ENCODE results near the gene NEU1. TPM values are rescaled to one million over a fixed set of nuclear protein-coding genes. Genes with fewer than 3 reads are reported as not detected.
"Not testable (repeated sequence)": the region's sequence is repeated elsewhere in the genome, so short reads cannot be mapped to it uniquely, and the experiment has no call there.

NEU1 gene
- total and polyA plus RNA-seq, 4 donors: 20.3 to 24.6 (median 23.8) TPM

- H3K4me3 ChIP-seq (ENCODE audit: low read length in 2 of 2): peak within 1 kb of the TSS; percentile 42 to 57
- peak within 1 kb of the TSS; percentile 98 to 99 for H3K27ac ChIP-seq (ENCODE audit: low read depth in 1 of 2, low read length in 2 of 2)
- ATAC-seq (ENCODE audit: low FRiP score): peak; percentile 94
- H3K4me1 ChIP-seq (ENCODE audit: control insufficient read depth in 1 of 2, insufficient read depth in 2 of 2, low read length in 2 of 2): peaks cover 0 to 3% of the 10 kb centered on the region in 2 donors
- 0% methylated on average over 50 to 52 of the region's 56 CpGs for WGBS, 2 donors
- H3K36me3 ChIP-seq (ENCODE audit: control insufficient read depth in 1 of 2, insufficient read depth in 2 of 2, low read length in 1 of 2): no peaks in the 10 kb centered on the region
- DNase-seq: peak; percentile 99
- intact Hi-C loops (cut with DNase I): loop anchor here in 1 of 2 donors (1.0 kb wide), 1 partner anchor 98 kb away; the partner anchor contains the start of gene DDAH2
- H3K27me3 ChIP-seq (ENCODE audit: control insufficient read depth in 1 of 2, insufficient read depth in 2 of 2, low read length in 1 of 2): peaks cover 0 to 2% of the 10 kb centered on the region in 2 donors
- H3K9me3 ChIP-seq (ENCODE audit: control insufficient read depth, low read length): no peaks in the 10 kb centered on the region
Observed at GRCh38 chr6:31827286-31828079, 35.1 kb downstream of the NEU1 start, which contains the start of gene HSPA1B. TSS of gene HSPA1B (plus strand) at chr6:31827738. CDS start at chr6:31827951, 213 bp downstream.

- Histone ChIP-seq H3K4me1 (ENCODE audit: control insufficient read depth in 1 of 2, insufficient read depth in 2 of 2, low read length in 2 of 2) (peaks cover 0 to 3% of the 10 kb centered on the region in 2 donors), H3K27me3 (ENCODE audit: control insufficient read depth in 1 of 2, insufficient read depth in 2 of 2, low read length in 1 of 2) (peaks cover 0 to 2% of the 10 kb centered on the region in 2 donors), H3K36me3 (ENCODE audit: control insufficient read depth in 1 of 2, insufficient read depth in 2 of 2, low read length in 1 of 2) (no peaks in the 10 kb centered on the region), H3K4me3 (ENCODE audit: low read length in 2 of 2) (peak overlapping the region in 1 of 2 donors; percentile 12), H3K27ac (ENCODE audit: low read depth in 1 of 2, low read length in 2 of 2) (peak overlapping the region; percentile 95 to 98), H3K9me3 (ENCODE audit: control insufficient read depth, low read length) (no peaks in the 10 kb centered on the region)
- WGBS, 2 donors: 0% methylated on average over 13 of the region's 13 CpGs
- intact Hi-C loops (cut with DNase I): loop anchor here in 1 of 2 donors (1.0 kb wide), 1 partner anchor 98 kb away; the partner anchor contains the start of gene DDAH2
- DNase-seq: peak; percentile 92 to 93
- peak; percentile 76 for ATAC-seq (ENCODE audit: low FRiP score)
Observed at GRCh38 chr6:31826793-31827285, 35.8 kb downstream of the NEU1 start.

GRCh38 chr6:31825553-31825952 lies 37.1 kb downstream of the NEU1 start:
- intact Hi-C loops (cut with DNase I): no loop called here
- Histone ChIP-seq H3K4me3 (ENCODE audit: low read length in 2 of 2) (no peak overlapping the region), H3K36me3 (ENCODE audit: control insufficient read depth in 1 of 2, insufficient read depth in 2 of 2, low read length in 1 of 2) (no peaks in the 10 kb centered on the region), H3K4me1 (ENCODE audit: control insufficient read depth in 1 of 2, insufficient read depth in 2 of 2, low read length in 2 of 2) (no peaks in the 10 kb centered on the region), H3K9me3 (ENCODE audit: control insufficient read depth, low read length) (no peaks in the 10 kb centered on the region), H3K27me3 (ENCODE audit: control insufficient read depth in 1 of 2, insufficient read depth in 2 of 2, low read length in 1 of 2) (peaks cover 0 to 2% of the 10 kb centered on the region in 2 donors), H3K27ac (ENCODE audit: low read depth in 1 of 2, low read length in 2 of 2) (no peak overlapping the region)
- ATAC-seq (ENCODE audit: low FRiP score) (no peak), DNase-seq (no peak)
- 71 to 74% methylated on average over 4 of the region's 4 CpGs for WGBS, 2 donors

GRCh38 chr6:31823592-31824196 lies 38.9 kb downstream of the NEU1 start:
- H3K4me3 ChIP-seq (ENCODE audit: low read length in 2 of 2); H3K9me3 ChIP-seq (ENCODE audit: control insufficient read depth, low read length); intact Hi-C loops (cut with DNase I); H3K27me3 ChIP-seq (ENCODE audit: control insufficient read depth in 1 of 2, insufficient read depth in 2 of 2, low read length in 1 of 2); ATAC-seq (ENCODE audit: low FRiP score); H3K36me3 ChIP-seq (ENCODE audit: control insufficient read depth in 1 of 2, insufficient read depth in 2 of 2, low read length in 1 of 2); H3K4me1 ChIP-seq (ENCODE audit: control insufficient read depth in 1 of 2, insufficient read depth in 2 of 2, low read length in 2 of 2): not testable (repeated sequence)
- WGBS, 2 donors: 93 to 95% methylated on average over 9 of the region's 9 CpGs
- peak in 1 of 2 donors; percentile 17 for DNase-seq
- H3K27ac ChIP-seq (ENCODE audit: low read depth in 1 of 2, low read length in 2 of 2): peak overlapping the region in 1 of 2 donors; percentile 41

- ATAC-seq (ENCODE audit: low FRiP score) (peak; percentile 84), DNase-seq (peak; percentile 91 to 93)
- Histone ChIP-seq H3K27me3 (ENCODE audit: control insufficient read depth in 1 of 2, insufficient read depth in 2 of 2, low read length in 1 of 2) (no peaks in the 10 kb centered on the region), H3K9me3 (ENCODE audit: control insufficient read depth, low read length) (no peaks in the 10 kb centered on the region), H3K4me1 (ENCODE audit: control insufficient read depth in 1 of 2, insufficient read depth in 2 of 2, low read length in 2 of 2) (no peaks in the 10 kb centered on the region), H3K27ac (ENCODE audit: low read depth in 1 of 2, low read length in 2 of 2) (peak overlapping the region; percentile 77 to 97), H3K36me3 (ENCODE audit: control insufficient read depth in 1 of 2, insufficient read depth in 2 of 2, low read length in 1 of 2) (no peaks in the 10 kb centered on the region), H3K4me3 (ENCODE audit: low read length in 2 of 2) (peak overlapping the region; percentile 9 to 16)
- intact Hi-C loops (cut with DNase I): no loop called here
- WGBS, 2 donors: 0 to 1% methylated on average over 22 to 25 of the region's 25 CpGs
Observed at GRCh38 chr6:31822036-31822821, 40.4 kb downstream of the NEU1 start.

- Histone ChIP-seq H3K4me1 (ENCODE audit: control insufficient read depth in 1 of 2, insufficient read depth in 2 of 2, low read length in 2 of 2) (no peaks in the 10 kb centered on the region), H3K27ac (ENCODE audit: low read depth in 1 of 2, low read length in 2 of 2) (peak overlapping the region; percentile 53 to 98), H3K9me3 (ENCODE audit: control insufficient read depth, low read length) (no peaks in the 10 kb centered on the region), H3K4me3 (ENCODE audit: low read length in 2 of 2) (peak overlapping the region; percentile 25 to 75), H3K36me3 (ENCODE audit: control insufficient read depth in 1 of 2, insufficient read depth in 2 of 2, low read length in 1 of 2) (no peaks in the 10 kb centered on the region), H3K27me3 (ENCODE audit: control insufficient read depth in 1 of 2, insufficient read depth in 2 of 2, low read length in 1 of 2) (no peaks in the 10 kb centered on the region)
- ATAC-seq (ENCODE audit: low FRiP score) (peak; percentile 62), DNase-seq (peak; percentile 82 to 92)
- intact Hi-C loops (cut with DNase I): no loop called here
- WGBS, 2 donors: 3 to 4% methylated on average over 39 of the region's 39 CpGs
Observed at GRCh38 chr6:31821301-31822035, 41.2 kb downstream of the NEU1 start.

- ATAC-seq (ENCODE audit: low FRiP score); H3K4me3 ChIP-seq (ENCODE audit: low read length in 2 of 2): not testable (repeated sequence)
Observed at GRCh38 chr6:31820399-31820798, 42.2 kb downstream of the NEU1 start.

GRCh38 chr6:31819871-31820299 lies 42.7 kb downstream of the NEU1 start:
- no peak overlapping the region for H3K4me3 ChIP-seq (ENCODE audit: low read length in 2 of 2)
- no peaks in the 10 kb centered on the region for H3K9me3 ChIP-seq (ENCODE audit: control insufficient read depth, low read length)
- intact Hi-C loops (cut with DNase I): no loop called here
- H3K27me3 ChIP-seq (ENCODE audit: control insufficient read depth in 1 of 2, insufficient read depth in 2 of 2, low read length in 1 of 2): no peaks in the 10 kb centered on the region
- H3K4me1 ChIP-seq (ENCODE audit: control insufficient read depth in 1 of 2, insufficient read depth in 2 of 2, low read length in 2 of 2): no peaks in the 10 kb centered on the region
- no peaks in the 10 kb centered on the region for H3K36me3 ChIP-seq (ENCODE audit: control insufficient read depth in 1 of 2, insufficient read depth in 2 of 2, low read length in 1 of 2)
- H3K27ac ChIP-seq (ENCODE audit: low read depth in 1 of 2, low read length in 2 of 2): peak overlapping the region in 1 of 2 donors; percentile 50
- no peak for DNase-seq
- ATAC-seq (ENCODE audit: low FRiP score): no peak

More at GRCh38 chr6:31820399-31820798, 42.2 kb downstream of the NEU1 start:
- H3K9me3 ChIP-seq (ENCODE audit: control insufficient read depth, low read length); H3K4me1 ChIP-seq (ENCODE audit: control insufficient read depth in 1 of 2, insufficient read depth in 2 of 2, low read length in 2 of 2); H3K36me3 ChIP-seq (ENCODE audit: control insufficient read depth in 1 of 2, insufficient read depth in 2 of 2, low read length in 1 of 2); H3K27me3 ChIP-seq (ENCODE audit: control insufficient read depth in 1 of 2, insufficient read depth in 2 of 2, low read length in 1 of 2); intact Hi-C loops (cut with DNase I): not testable (repeated sequence)
- WGBS, 2 donors: 84 to 92% methylated on average over 10 of the region's 10 CpGs
- peak overlapping the region; percentile 50 to 53 for H3K27ac ChIP-seq (ENCODE audit: low read depth in 1 of 2, low read length in 2 of 2)
- DNase-seq: peak; percentile 44 to 63
